Measurements from ENCODE around the gene CEBPA. TPM values are rescaled to one million over a fixed set of nuclear protein-coding genes. Genes with fewer than 3 reads are reported as not detected.

CEBPA gene
- total RNA-seq, 2 experiments from 2014 or later, result 2.1 to 2.5 TPM

- POLR2A ChIA-PET, result no interaction called here
- no TSS peak for BruUV-seq (replicated peaks)
- TF ChIP-seq EZH2phosphoT487 (IDR thresholded peaks at IDR 0.05; ENCODE audit: borderline replicate concordance, low read depth, low read length), result no peak
- TF ChIP-seq, protein P1, sequence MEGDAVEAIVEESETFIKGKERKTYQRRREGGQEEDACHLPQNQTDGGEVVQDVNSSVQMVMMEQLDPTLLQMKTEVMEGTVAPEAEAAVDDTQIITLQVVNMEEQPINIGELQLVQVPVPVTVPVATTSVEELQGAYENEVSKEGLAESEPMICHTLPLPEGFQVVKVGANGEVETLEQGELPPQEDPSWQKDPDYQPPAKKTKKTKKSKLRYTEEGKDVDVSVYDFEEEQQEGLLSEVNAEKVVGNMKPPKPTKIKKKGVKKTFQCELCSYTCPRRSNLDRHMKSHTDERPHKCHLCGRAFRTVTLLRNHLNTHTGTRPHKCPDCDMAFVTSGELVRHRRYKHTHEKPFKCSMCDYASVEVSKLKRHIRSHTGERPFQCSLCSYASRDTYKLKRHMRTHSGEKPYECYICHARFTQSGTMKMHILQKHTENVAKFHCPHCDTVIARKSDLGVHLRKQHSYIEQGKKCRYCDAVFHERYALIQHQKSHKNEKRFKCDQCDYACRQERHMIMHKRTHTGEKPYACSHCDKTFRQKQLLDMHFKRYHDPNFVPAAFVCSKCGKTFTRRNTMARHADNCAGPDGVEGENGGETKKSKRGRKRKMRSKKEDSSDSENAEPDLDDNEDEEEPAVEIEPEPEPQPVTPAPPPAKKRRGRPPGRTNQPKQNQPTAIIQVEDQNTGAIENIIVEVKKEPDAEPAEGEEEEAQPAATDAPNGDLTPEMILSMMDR (conservative IDR thresholded peaks at IDR 0.05; ENCODE audit: low read length), result no peak
- intact Hi-C loops (cut with micrococcal nuclease; ENCODE audit: unreplicated experiment), result no loop called here
- Histone ChIP-seq H4K20me1 (ENCODE audit: insufficient read depth, low read length) (no peaks in the 10 kb centered on the region), H3K4me2 (ENCODE audit: low read length) (no peak overlapping the region), H3K4me1 (ENCODE audit: insufficient read depth, low read length, poor library complexity, severe bottlenecking) (no peaks in the 10 kb centered on the region), H2AFZ (ENCODE audit: low read length) (no peak overlapping the region), H3K27ac (ENCODE audit: low read depth, low read length, poor library complexity, severe bottlenecking) (no peak overlapping the region), H3K9me2 (ENCODE audit: insufficient read depth, low read length) (no peaks in the 10 kb centered on the region), H3K4me3 (ENCODE audit: low read depth, low read length, poor library complexity, severe bottlenecking) (no peak overlapping the region), H3K79me2 (ENCODE audit: insufficient read depth, low read depth, low read length) (no peaks in the 10 kb centered on the region), H3K9me3 (ENCODE audit: low read length) (peaks cover 9% of the 10 kb centered on the region; the same call in 1 of the 2 replicates), H3K36me3 (ENCODE audit: insufficient read depth, low read length) (no peaks in the 10 kb centered on the region)
- no peak for DNase-seq (ENCODE audit: low spot score)
- CTCF ChIA-PET (ENCODE audit: unreplicated experiment), result no interaction called here
Observed at GRCh38 chr19:33252971-33253370, 49.4 kb downstream of the CEBPA start.

DNA sequence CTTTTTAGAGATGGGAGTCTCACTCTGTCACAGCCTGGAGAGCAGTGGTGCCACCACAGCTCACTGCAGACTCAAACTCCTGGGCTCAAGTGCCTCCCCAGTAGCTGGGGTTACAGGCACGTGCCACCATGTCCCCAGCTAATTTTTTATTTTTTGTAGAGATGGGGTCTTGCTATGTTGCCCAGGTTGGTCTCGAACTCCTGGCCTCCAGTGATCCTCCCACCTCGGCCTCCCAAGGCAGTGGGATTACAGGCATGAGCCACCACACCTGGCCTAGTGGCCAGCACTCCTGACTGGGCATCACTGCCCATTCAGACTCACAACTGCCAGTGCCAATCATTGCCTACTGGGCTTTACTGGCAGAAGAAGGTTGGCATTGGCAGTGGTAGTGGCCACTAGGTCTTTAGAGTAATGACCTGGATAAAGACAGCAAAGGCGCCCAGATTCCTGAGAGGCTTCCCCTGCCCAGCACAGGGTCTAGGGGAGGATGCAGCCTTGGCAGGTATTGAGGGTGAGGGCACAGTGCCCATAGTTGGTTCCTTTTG is 49.8 kb downstream of the CEBPA start:
- Histone ChIP-seq H3K79me2 (ENCODE audit: insufficient read depth, low read depth, low read length) (no peaks in the 10 kb centered on the region), H4K20me1 (ENCODE audit: insufficient read depth, low read length) (no peaks in the 10 kb centered on the region), H3K4me2 (ENCODE audit: low read length) (no peak overlapping the region), H3K9me2 (ENCODE audit: insufficient read depth, low read length) (no peaks in the 10 kb centered on the region), H3K36me3 (ENCODE audit: insufficient read depth, low read length) (no peaks in the 10 kb centered on the region), H3K9me3 (ENCODE audit: low read length) (peaks cover 9% of the 10 kb centered on the region; the same call in 1 of the 2 replicates), H3K4me3 (ENCODE audit: low read depth, low read length, poor library complexity, severe bottlenecking) (no peak overlapping the region), H2AFZ (ENCODE audit: low read length) (no peak overlapping the region), H3K4me1 (ENCODE audit: insufficient read depth, low read length, poor library complexity, severe bottlenecking) (no peaks in the 10 kb centered on the region), H3K27ac (ENCODE audit: low read depth, low read length, poor library complexity, severe bottlenecking) (no peak overlapping the region)
- TF ChIP-seq, protein P1 (conservative IDR thresholded peaks at IDR 0.05; ENCODE audit: low read length), result no peak
- TF ChIP-seq EZH2phosphoT487 (IDR thresholded peaks at IDR 0.05; ENCODE audit: borderline replicate concordance, low read depth, low read length), result no peak
- BruUV-seq (replicated peaks), result no TSS peak
- intact Hi-C loops (cut with micrococcal nuclease; ENCODE audit: unreplicated experiment), result no loop called here
- DNase-seq (ENCODE audit: low spot score), result no peak
- POLR2A ChIA-PET, result no interaction called here
- CTCF ChIA-PET (ENCODE audit: unreplicated experiment), result no interaction called here

DNA sequence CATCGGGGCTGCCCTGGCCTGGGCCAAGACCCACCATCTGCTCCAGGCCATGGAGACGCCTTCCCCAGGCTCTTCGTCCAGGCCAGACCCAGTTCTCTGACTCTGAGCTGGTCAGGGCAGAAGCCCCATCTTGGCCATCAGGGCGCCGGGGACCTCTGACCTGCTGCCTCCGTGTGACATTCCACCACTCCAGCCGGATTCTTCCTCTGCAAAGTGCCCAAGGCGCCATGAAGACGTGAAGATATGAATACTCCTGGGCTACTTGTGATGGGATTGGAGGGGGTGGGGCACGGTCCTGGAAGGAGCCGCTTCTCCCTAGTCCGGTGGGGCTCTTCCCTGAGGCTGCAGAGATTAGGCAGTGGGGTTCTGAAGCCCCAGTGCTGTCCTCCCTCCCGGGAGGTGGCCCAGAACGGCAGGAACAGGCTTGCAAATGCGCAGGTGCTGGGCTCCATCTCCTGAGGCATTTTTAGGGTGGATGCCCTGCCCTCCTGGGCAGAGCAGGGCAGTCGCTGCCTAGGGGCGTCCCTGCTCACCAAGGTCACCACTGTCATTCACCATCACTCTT is 50.7 kb downstream of the CEBPA start:
- intact Hi-C loops (cut with micrococcal nuclease; ENCODE audit: unreplicated experiment), result no loop called here
- POLR2A ChIA-PET, result no interaction called here
- Histone ChIP-seq H3K9me3 (ENCODE audit: low read length) (peaks cover 9% of the 10 kb centered on the region; the same call in 1 of the 2 replicates), H3K4me1 (ENCODE audit: insufficient read depth, low read length, poor library complexity, severe bottlenecking) (no peaks in the 10 kb centered on the region), H3K27ac (ENCODE audit: low read depth, low read length, poor library complexity, severe bottlenecking) (no peak overlapping the region), H3K36me3 (ENCODE audit: insufficient read depth, low read length) (no peaks in the 10 kb centered on the region), H3K4me3 (ENCODE audit: low read depth, low read length, poor library complexity, severe bottlenecking) (no peak overlapping the region), H3K79me2 (ENCODE audit: insufficient read depth, low read depth, low read length) (no peaks in the 10 kb centered on the region), H3K4me2 (ENCODE audit: low read length) (no peak overlapping the region), H3K9me2 (ENCODE audit: insufficient read depth, low read length) (no peaks in the 10 kb centered on the region), H4K20me1 (ENCODE audit: insufficient read depth, low read length) (no peaks in the 10 kb centered on the region), H2AFZ (ENCODE audit: low read length) (no peak overlapping the region)
- TF ChIP-seq, protein P1 (conservative IDR thresholded peaks at IDR 0.05; ENCODE audit: low read length), result no peak
- no peak for TF ChIP-seq EZH2phosphoT487 (IDR thresholded peaks at IDR 0.05; ENCODE audit: borderline replicate concordance, low read depth, low read length)
- CTCF ChIA-PET (ENCODE audit: unreplicated experiment), result no interaction called here
- no peak for DNase-seq (ENCODE audit: low spot score)
- no TSS peak for BruUV-seq (replicated peaks)

All from OCI-LY7 (cell line).